A549 (cell line): ENCODE measurements around the gene MX2. TPM values are rescaled to one million over a fixed set of nuclear protein-coding genes. Genes with fewer than 3 reads are reported as not detected.

Source experiments
- ATAC-seq, 2 experiments: fragments of 200-7000 bp in 1 of 2; fragments of >200 bp in 1 of 2; cut with Nextera tagmentation in 1 of 2; cut with Tn5 transposase in 1 of 2; 3 replicates each; pipeline versions ENCODE4 v1.8.0 to v1.9.1; 2018 to 2020; ENCODE audit warnings: mild to moderate bottlenecking in 1 of 2, moderate library complexity in 1 of 2
- CTCF ChIA-PET: fragments of 300-600 bp; sonication (Branson Sonifier 250); formaldehyde crosslinking; extraction: SDS; loops from one replicate; lab custom pipeline; 2021; ENCODE audit warnings: antibody characterized with exemption, inconsistent platforms; lab: Yijun Ruan, JAX
- POLR2A ChIA-PET: fragments of 350-600 bp; formaldehyde crosslinking; extraction: SDS; loops from one replicate; lab custom pipeline; 2021; ENCODE audit warnings: antibody characterized with exemption, inconsistent platforms; lab: Yijun Ruan, JAX
- DNase-seq, 2 experiments: peaks; one replicate each; pipeline versions ENCODE4 v3.0.0 to v3.0.0-alpha.2; 2011 to 2016; ENCODE audit warnings: low read depth in 1 of 2, low spot score in 1 of 2
- FAIRE-seq: peaks from 2 replicates; lab custom pipeline; 2011; peaks lifted over from hg19 to GRCh38; lab: Jason Lieb, UNC
- H3K27ac ChIP-seq, 2 experiments: fragments of >200 bp; sonication (Bioruptor Twin); formaldehyde crosslinking; 3 replicates each; pipeline ENCODE4 v1.5.1; 2016 to 2017
- H3K4me1 ChIP-seq: fragments of >200 bp; sonication (Bioruptor Twin); formaldehyde crosslinking; 3 replicates; pipeline ENCODE4 v1.6.1; 2016
- H3K4me2 ChIP-seq: fragments of >200 bp; sonication (Bioruptor Twin); formaldehyde crosslinking; 3 replicates; pipeline ENCODE4 v1.6.1; 2016
- H3K4me3 ChIP-seq: fragments of >200 bp; sonication (Bioruptor Twin); formaldehyde crosslinking; 3 replicates; pipeline ENCODE4 v1.5.1; 2016
- H3K9me3 ChIP-seq: fragments of >200 bp; sonication (Bioruptor Twin); formaldehyde crosslinking; 3 replicates; pipeline ENCODE4 v1.6.1; 2016
- ATOH8 ChIP-seq: fragments of 250-450 bp; sonication (Bioruptor Pico); IDR thresholded peaks from 2 replicates; pipeline ENCODE4 v1.5.0; 2020; ENCODE audit warnings: low read depth, mild to moderate bottlenecking, moderate library complexity
- BCL3 ChIP-seq: fragments of >200 bp; sonication (Bioruptor Twin); formaldehyde crosslinking; IDR thresholded peaks from 3 replicates; pipeline ENCODE4 v1.6.1; 2016
- BHLHE40 ChIP-seq: IDR thresholded peaks from 2 replicates; pipeline ENCODE4 v1.6.1; 2012; ENCODE audit warnings: low read depth, low read length, inconsistent platforms
- CBX2 ChIP-seq: fragments of 200-600 bp; sonication (generic); IDR thresholded peaks from 2 replicates; pipeline ENCODE4 v1.6.1; 2016; ENCODE audit warnings: low read depth, mild to moderate bottlenecking, borderline replicate concordance
- CHD4 ChIP-seq: fragments of 200-600 bp; sonication (generic); IDR thresholded peaks from 2 replicates; pipeline ENCODE4 v1.6.1; 2016; ENCODE audit warnings: antibody characterized with exemption, mild to moderate bottlenecking, borderline replicate concordance
- EHF ChIP-seq: fragments of 250-450 bp; sonication (Bioruptor Pico); IDR thresholded peaks from 2 replicates; pipeline ENCODE4 v1.5.0; 2020; ENCODE audit warnings: mild to moderate bottlenecking
- ELK1 ChIP-seq: fragments of 150-350 bp; IDR thresholded peaks from 2 replicates; pipeline ENCODE4 v1.6.1; 2014; ENCODE audit warnings: low read depth, mild to moderate bottlenecking, low read length
- ESRRA ChIP-seq: fragments of 150-350 bp; IDR thresholded peaks from 2 replicates; pipeline ENCODE4 v1.6.1; 2014; ENCODE audit warnings: mild to moderate bottlenecking, low read length, borderline replicate concordance
- FOSL2 ChIP-seq, 2 experiments: fragments of 450-650 bp in 1 of 2; fragments of >200 bp in 1 of 2; sonication (Bioruptor Twin) in 1 of 2; formaldehyde crosslinking; IDR thresholded peaks; 2 replicates each; pipeline versions ENCODE4 v1.5.0 to v1.6.1; 2016 to 2020; ENCODE audit warnings: mild to moderate bottlenecking in 1 of 2, moderate library complexity in 1 of 2
- GATA3 ChIP-seq: IDR thresholded peaks from 2 replicates; pipeline ENCODE4 v1.6.1; 2012; ENCODE audit warnings: borderline replicate concordance
- HDAC2 ChIP-seq: fragments of 200-600 bp; sonication (generic); IDR thresholded peaks from 2 replicates; pipeline ENCODE4 v1.6.1; 2016
- HES2 ChIP-seq: fragments of >200 bp; sonication (Bioruptor Twin); formaldehyde crosslinking; IDR thresholded peaks from 2 replicates; pipeline ENCODE4 v1.6.1; 2016
- HMGXB4 ChIP-seq: fragments of 250-450 bp; sonication (Bioruptor Pico); IDR thresholded peaks from 2 replicates; pipeline ENCODE4 v1.5.0; 2021; ENCODE audit warnings: mild to moderate bottlenecking, moderate library complexity, borderline replicate concordance
- HOXA7 ChIP-seq: fragments of 250-450 bp; sonication (Bioruptor Pico); IDR thresholded peaks from 2 replicates; pipeline ENCODE4 v1.5.0; 2020; ENCODE audit warnings: mild to moderate bottlenecking, moderate library complexity
- HOXB13 ChIP-seq: fragments of 250-450 bp; sonication (Bioruptor Pico); IDR thresholded peaks from 2 replicates; pipeline ENCODE4 v1.5.0; 2020; ENCODE audit warnings: low read depth, mild to moderate bottlenecking, moderate library complexity
- HOXB5 ChIP-seq: fragments of 250-450 bp; sonication (Bioruptor Pico); IDR thresholded peaks from 2 replicates; pipeline ENCODE4 v1.5.0; 2020; ENCODE audit warnings: mild to moderate bottlenecking, moderate library complexity
- JUN ChIP-seq, 2 experiments: fragments of >200 bp; sonication (Bioruptor Twin); formaldehyde crosslinking; IDR thresholded peaks; 2 replicates in 1 of 2; 3 replicates in 1 of 2; pipeline ENCODE4 v1.6.1; 2016 to 2017
- KDM1A ChIP-seq: fragments of 200-600 bp; sonication (generic); IDR thresholded peaks from 2 replicates; pipeline ENCODE4 v1.6.1; 2016; ENCODE audit warnings: low read depth, mild to moderate bottlenecking
- MAX ChIP-seq: IDR thresholded peaks from 2 replicates; pipeline ENCODE4 v1.6.1; 2012
- MYC ChIP-seq: IDR thresholded peaks from 2 replicates; pipeline ENCODE4 v1.6.1; 2012; ENCODE audit warnings: mild to moderate bottlenecking, inconsistent platforms, low read length, improper control_type of control experiment, borderline replicate concordance
- NR3C1 ChIP-seq: fragments of >200 bp; sonication (Bioruptor Twin); formaldehyde crosslinking; IDR thresholded peaks from 3 replicates; pipeline ENCODE4 v1.6.1; 2017
- RAD21 ChIP-seq, 2 experiments: fragments of >200 bp in 1 of 2; sonication (Bioruptor Twin) in 1 of 2; formaldehyde crosslinking in 1 of 2; IDR thresholded peaks in 1 of 2; conservative IDR thresholded peaks in 1 of 2; 2 replicates in 1 of 2; 3 replicates in 1 of 2; pipeline ENCODE4 v1.6.1; 2012 to 2018; ENCODE audit warnings: inconsistent platforms in 1 of 2
- RARB ChIP-seq: fragments of 250-450 bp; sonication (Bioruptor Pico); IDR thresholded peaks from 2 replicates; pipeline ENCODE4 v1.8.0; 2021; ENCODE audit warnings: mild to moderate bottlenecking, moderate library complexity
- RNF2 ChIP-seq: fragments of 200-600 bp; sonication (generic); IDR thresholded peaks from 2 replicates; pipeline ENCODE4 v1.6.1; 2016; ENCODE audit warnings: low read depth, mild to moderate bottlenecking, antibody characterized with exemption, moderate library complexity, borderline replicate concordance
- SREBF2 ChIP-seq: fragments of 450-650 bp; IDR thresholded peaks from 2 replicates; pipeline ENCODE4 v1.6.1; 2014; ENCODE audit warnings: mild to moderate bottlenecking, moderate library complexity
- TFCP2L1 ChIP-seq: fragments of 250-450 bp; sonication (Bioruptor Pico); IDR thresholded peaks from 2 replicates; pipeline ENCODE4 v1.5.0; 2021; ENCODE audit warnings: mild to moderate bottlenecking
- TP53 ChIP-seq: fragments of 250-450 bp; sonication (Bioruptor Pico); IDR thresholded peaks from 2 replicates; pipeline ENCODE4 v1.5.0; 2021; ENCODE audit warnings: mild to moderate bottlenecking, moderate library complexity
- USF2 ChIP-seq: fragments of 450-650 bp; IDR thresholded peaks from 2 replicates; pipeline ENCODE4 v1.6.1; 2014; ENCODE audit warnings: antibody characterized with exemption
- ZFP36 ChIP-seq: fragments of 450-650 bp; IDR thresholded peaks from 2 replicates; pipeline ENCODE4 v1.6.1; 2014; ENCODE audit warnings: borderline replicate concordance; ENCODE audit not compliant: partially characterized antibody
- ZSCAN20 ChIP-seq: fragments of 250-450 bp; sonication (Bioruptor Pico); IDR thresholded peaks from 2 replicates; pipeline ENCODE4 v1.8.0; 2022; ENCODE audit warnings: mild to moderate bottlenecking, moderate library complexity
- WGBS: methylation state at CpG from one replicate; pipeline ENCODE4 v1.1.6; 2017; ENCODE audit errors: missing lambda C conversion rate; 5-methylcytosine and 5-hydroxymethylcytosine counted together
- polyA plus RNA-seq, 4 experiments: library from polyadenylated mRNA; depleted of rRNA in 3 of 4; stranded (reverse); fragments of >200 nt; fragmentation: RNase III in 1 of 4; extraction: RNeasy Plus Mini Kit Qiagen cat#74134 plus additional on column Dnase treatment in 1 of 4; gene quantifications; 2 replicates in 3 of 4; 3 replicates in 1 of 4; pipeline ENCODE4 v1.2.3, GENCODE V29; 2011 to 2017

MX2 gene
- polyA plus RNA-seq, 2 of the 4 experiments (the other 2 are of a cell fraction) = not detected

GRCh38 chr21:41374867-41375533 is 13.2 kb downstream of the MX2 start:
- no peak for FAIRE-seq
- 56% methylated on average over 3 of the region's 5 CpGs for WGBS
- no peak overlapping the region for H3K4me3 ChIP-seq
- CTCF ChIA-PET = interaction anchor here (1.7 kb wide), 1 partner anchor 12 kb away, joined by 3 read pairs; no protein-coding TSS in a partner anchor
- H3K4me1 ChIP-seq = no peaks in the 10 kb centered on the region
- H3K9me3 ChIP-seq = no peaks in the 10 kb centered on the region
- TF ChIP-seq HMGXB4 (CRISPR knock-in tag) = no peak
- no peak for TF ChIP-seq HOXB5 (CRISPR knock-in tag)
- no peak for TF ChIP-seq CBX2
- no peak for TF ChIP-seq TP53
- no peak for TF ChIP-seq ELK1
- no peak for TF ChIP-seq SREBF2
- no peak for TF ChIP-seq RNF2
- no peak for TF ChIP-seq GATA3
- TF ChIP-seq ZSCAN20 (CRISPR knock-in tag) = no peak
- no peak for TF ChIP-seq BCL3
- no peak for TF ChIP-seq EHF (CRISPR knock-in tag)
- no peak for TF ChIP-seq BHLHE40
- TF ChIP-seq HDAC2 = no peak
- TF ChIP-seq USF2 = no peak
- TF ChIP-seq CHD4 = no peak
- no peak for TF ChIP-seq HOXB13 (CRISPR knock-in tag)
- no peak overlapping the region for H3K27ac ChIP-seq
- no peak overlapping the region for H3K4me2 ChIP-seq
- POLR2A ChIA-PET = no interaction called here
- ATAC-seq = no peak
- DNase-seq = no peak

GRCh38 chr21:41375875-41376274 is 14.0 kb downstream of the MX2 start:
- ChIA-PET CTCF (interaction anchor here (1.7 kb wide), 1 partner anchor 11 kb away, joined by 3 read pairs; no protein-coding TSS in a partner anchor), POLR2A (no interaction called here)
- Histone ChIP-seq H3K9me3 (no peaks in the 10 kb centered on the region), H3K27ac (no peak overlapping the region), H3K4me1 (no peaks in the 10 kb centered on the region), H3K4me3 (no peak overlapping the region), H3K4me2 (no peak overlapping the region)
- DNase-seq = no peak
- FAIRE-seq = no peak
- 71% methylated on average over 3 of the region's 5 CpGs for WGBS
- TF ChIP-seq MYC = no peak
- TF ChIP-seq ATOH8 = no peak
- TF ChIP-seq MAX = no peak
- TF ChIP-seq HOXB13 (CRISPR knock-in tag) = no peak
- no peak for TF ChIP-seq RAD21 (conservative IDR thresholded peaks at IDR 0.05 in 1 of 2, IDR thresholded peaks at IDR 0.05 in 1 of 2)
- TF ChIP-seq TFCP2L1 (CRISPR knock-in tag) = no peak
- TF ChIP-seq FOSL2 (IDR thresholded peaks at IDR 0.05) = no peak
- no peak for TF ChIP-seq FOSL2 (CRISPR knock-in tag; IDR thresholded peaks at IDR 0.05)
- TF ChIP-seq ZFP36 = no peak
- TF ChIP-seq RARB (CRISPR knock-in tag) = no peak
- TF ChIP-seq HES2 = no peak
- no peak for TF ChIP-seq ESRRA
- TF ChIP-seq HOXA7 (CRISPR knock-in tag) = no peak
- no peak for TF ChIP-seq SREBF2
- TF ChIP-seq KDM1A = no peak
- no peak for TF ChIP-seq NR3C1
- no peak for TF ChIP-seq EHF (CRISPR knock-in tag)
- no peak for TF ChIP-seq ELK1
- no peak for TF ChIP-seq JUN (IDR thresholded peaks at IDR 0.05)
- no peak for ATAC-seq
